Cardiac fibroblast (primary cell): ENCODE data around the gene RNU5D-1.
A peak's percentile ranks its signal among the peaks of the same experiment; 100 is the strongest.
"Not testable (repeated sequence)": the region's sequence is repeated elsewhere in the genome, so short reads cannot be mapped to it uniquely, and the experiment has no call there.

Experiments
- DNase-seq, 2 donors: peaks; one replicate each; pipeline versions ENCODE4 v3.0.0 to v3.0.0-alpha.2; 2010; ENCODE audit warnings: low read depth in 2 of 2
- H3K4me3 ChIP-seq, 2 donors: replicated peaks in 1 of 2; 1 replicate in 1 of 2; 2 replicates in 1 of 2; pipeline ENCODE4 v1.5.1; 2011; ENCODE audit warnings: low read depth in 2 of 2, low read length in 2 of 2, mild to moderate bottlenecking in 2 of 2, moderate library complexity in 1 of 2
- TF ChIP-seq, protein P1 (sequence below): IDR thresholded peaks from one replicate; pipeline ENCODE4 v1.5.1; 2011; ENCODE audit warnings: low read depth, mild to moderate bottlenecking, low read length, inconsistent platforms

RNU5D-1 gene

DNA sequence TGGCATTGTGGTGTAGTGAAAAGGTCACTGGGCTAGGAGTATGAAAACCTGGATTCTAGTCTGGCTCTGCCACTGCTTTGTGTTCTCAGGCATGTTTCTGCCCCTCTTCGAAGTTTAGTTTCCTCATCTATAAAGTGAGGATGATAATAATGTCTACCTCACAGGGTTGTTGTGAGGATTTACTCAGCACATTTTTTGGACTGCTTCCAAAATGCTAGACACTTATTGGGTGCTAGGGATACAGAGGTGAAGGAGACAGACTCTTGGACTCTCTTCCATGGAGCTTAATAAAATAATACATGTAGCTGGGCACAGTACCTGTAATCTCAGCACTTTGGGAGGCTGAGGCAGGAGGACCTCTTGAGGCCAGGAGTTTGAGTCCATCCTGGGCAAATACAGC, 12.2 kb upstream of the RNU5D-1 start:
- no peak for DNase-seq
- no peak overlapping the region for H3K4me3 ChIP-seq
- TF ChIP-seq, protein P1, sequence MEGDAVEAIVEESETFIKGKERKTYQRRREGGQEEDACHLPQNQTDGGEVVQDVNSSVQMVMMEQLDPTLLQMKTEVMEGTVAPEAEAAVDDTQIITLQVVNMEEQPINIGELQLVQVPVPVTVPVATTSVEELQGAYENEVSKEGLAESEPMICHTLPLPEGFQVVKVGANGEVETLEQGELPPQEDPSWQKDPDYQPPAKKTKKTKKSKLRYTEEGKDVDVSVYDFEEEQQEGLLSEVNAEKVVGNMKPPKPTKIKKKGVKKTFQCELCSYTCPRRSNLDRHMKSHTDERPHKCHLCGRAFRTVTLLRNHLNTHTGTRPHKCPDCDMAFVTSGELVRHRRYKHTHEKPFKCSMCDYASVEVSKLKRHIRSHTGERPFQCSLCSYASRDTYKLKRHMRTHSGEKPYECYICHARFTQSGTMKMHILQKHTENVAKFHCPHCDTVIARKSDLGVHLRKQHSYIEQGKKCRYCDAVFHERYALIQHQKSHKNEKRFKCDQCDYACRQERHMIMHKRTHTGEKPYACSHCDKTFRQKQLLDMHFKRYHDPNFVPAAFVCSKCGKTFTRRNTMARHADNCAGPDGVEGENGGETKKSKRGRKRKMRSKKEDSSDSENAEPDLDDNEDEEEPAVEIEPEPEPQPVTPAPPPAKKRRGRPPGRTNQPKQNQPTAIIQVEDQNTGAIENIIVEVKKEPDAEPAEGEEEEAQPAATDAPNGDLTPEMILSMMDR, result no peak

DNA sequence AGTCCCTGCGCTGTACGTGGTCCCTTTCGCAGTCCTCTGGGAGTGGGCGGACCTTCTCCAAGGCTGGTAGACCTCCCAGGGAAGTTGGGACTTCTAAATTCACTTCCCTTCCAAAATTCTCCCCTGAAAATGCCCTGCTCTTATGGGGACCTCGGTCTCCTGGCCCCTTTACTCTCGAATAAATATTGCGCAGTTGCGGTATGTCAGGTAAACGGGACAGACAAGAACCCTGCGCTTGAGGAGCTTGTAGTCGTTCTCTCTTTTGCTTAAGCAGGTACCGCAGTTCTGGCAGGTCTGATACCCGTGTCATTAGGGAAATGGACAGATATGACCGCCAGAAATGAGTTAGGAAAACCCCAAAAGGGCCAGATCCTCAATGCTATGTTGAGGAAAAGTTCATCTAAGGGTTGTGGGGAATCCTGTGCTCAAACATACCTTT, 9.2 kb upstream of the RNU5D-1 start:
- TF ChIP-seq, protein P1, result no peak
- DNase-seq, result no peak
- peak overlapping the region; percentile 74 to 75 for H3K4me3 ChIP-seq

DNA sequence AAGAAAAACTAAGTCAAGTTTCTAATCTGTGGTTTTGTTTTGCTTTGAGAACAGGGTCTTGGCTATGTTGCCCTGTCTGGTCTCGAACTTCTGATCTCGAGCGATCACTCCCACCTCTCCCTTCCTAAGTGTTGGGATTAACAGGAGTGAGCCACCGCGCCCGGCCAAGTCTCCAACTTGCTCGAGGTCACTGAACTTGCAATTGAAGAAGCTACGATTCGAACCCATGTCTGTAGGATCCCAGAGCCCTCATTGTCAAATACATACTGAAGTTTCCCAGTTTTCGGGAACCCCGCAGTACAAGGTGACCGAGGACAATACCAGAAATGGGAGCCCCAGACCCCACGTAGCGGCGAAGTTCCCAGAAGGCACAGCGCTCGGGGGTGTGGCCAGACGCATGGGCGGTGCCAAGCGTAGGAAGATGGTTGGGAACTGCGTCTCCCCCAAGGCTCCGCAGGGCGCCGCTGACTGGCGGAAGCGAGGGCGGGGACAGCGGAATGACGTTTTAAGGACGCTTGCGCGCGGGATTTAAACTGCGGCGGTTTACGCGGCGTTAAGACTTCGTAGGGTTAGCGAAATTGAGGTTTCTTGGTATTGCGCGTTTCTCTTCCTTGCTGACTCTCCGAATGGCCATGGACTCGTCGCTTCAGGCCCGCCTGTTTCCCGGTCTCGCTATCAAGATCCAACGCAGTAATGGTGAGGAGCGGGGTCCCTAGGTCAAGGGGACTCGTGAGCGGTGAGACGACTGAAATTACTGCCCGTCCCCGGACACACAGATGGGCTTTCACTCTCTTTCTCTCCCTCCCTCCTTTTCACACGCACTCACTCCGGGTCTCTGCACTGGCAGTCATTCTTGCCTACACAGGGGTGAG, 8.6 kb upstream of the RNU5D-1 start, which contains the start of gene KIF2C:
Gene KIF2C (plus strand): TSS at position 531 of the 872 bp plus-strand sequence. CDS start 96 bp downstream, at position 627.
- DNase-seq, result peak; percentile 98 to 99
- H3K4me3 ChIP-seq, result peak within 1 kb of the TSS; percentile 74 to 75
- TF ChIP-seq, protein P1, result no peak

DNA sequence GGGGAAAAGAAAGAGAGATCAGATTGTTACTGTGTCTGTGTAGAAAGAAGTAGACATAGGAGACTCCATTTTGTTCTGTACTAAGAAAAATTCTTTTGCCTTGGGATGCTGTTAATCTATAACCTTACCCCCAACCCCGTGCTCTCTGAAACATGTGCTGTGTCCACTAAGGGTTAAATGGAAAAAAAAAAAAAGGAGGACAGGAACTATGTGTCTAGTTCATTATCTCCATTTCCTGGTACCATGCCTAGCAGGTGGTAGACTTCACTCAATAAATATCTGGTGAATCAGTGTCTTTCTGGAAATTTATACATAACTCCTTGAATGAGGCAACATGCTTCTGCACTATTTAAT, 8.0 kb upstream of the RNU5D-1 start:
- not testable (repeated sequence) for DNase-seq
- peak overlapping the region; percentile 74 to 75 for H3K4me3 ChIP-seq

DNA sequence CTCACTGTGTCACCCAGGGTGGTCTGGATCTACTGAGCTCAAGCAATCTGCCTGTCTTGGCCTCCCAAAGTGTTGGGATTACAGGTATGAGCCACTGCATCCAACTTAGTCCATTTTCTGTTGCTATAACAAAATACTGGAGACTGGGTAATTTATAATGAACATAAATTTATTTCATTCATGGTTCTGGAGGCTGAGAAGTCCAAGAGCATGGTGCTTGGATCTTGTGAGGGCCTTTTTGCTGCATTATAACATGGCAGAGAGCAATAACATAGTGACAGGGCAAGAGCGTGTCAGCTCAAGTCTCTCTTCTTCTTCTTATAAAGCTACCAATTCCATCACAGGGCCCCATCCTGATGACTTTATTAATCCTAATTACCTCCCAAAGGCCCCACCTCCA, 5.0 kb upstream of the RNU5D-1 start:
- H3K4me3 ChIP-seq, result no peak overlapping the region
- no peak for DNase-seq
- TF ChIP-seq, protein P1, result no peak

DNA sequence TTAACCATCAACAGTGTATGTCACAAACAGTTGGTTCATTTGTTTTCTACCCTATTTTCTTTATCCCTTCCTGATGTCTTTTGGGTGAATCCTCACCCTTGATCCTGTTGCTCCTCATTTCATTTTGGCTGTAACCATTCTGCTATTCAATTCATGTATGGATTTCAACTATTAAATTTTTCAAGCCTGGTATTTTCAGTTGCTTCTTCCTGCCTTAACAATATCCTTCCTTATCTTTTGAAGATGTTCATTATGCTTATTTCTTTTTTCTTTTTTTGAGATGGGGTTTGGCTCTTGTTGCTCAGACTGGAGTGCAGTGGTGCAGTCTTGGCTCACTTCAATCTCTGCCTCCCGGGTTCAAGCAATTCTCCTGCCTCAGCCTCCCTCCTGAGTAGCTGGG, 2.8 kb upstream of the RNU5D-1 start:
- H3K4me3 ChIP-seq, result no peak overlapping the region
- TF ChIP-seq, protein P1, result no peak
- DNase-seq, result no peak

DNA sequence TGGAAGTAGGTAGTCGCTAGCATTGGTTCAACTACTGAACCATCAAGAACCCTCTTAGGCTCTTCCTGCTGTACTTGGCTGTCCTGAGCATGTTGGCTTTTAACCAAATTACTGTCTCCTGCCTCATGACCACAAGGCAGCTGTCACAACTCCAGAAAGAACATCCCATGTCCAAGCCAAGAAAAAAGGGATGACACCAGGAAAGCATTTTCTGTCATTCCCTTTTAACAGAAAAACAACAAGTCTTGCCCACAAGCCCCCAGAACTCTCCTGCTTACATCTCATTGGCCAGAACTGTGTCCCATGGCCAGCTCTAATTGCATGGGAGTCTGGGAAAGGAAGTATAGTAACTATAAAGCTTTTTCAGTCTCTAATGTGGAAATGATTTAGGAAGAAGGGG, 2.4 kb upstream of the RNU5D-1 start:
- peak; percentile 64 to 85 for DNase-seq
- TF ChIP-seq, protein P1, result no peak
- no peak overlapping the region for H3K4me3 ChIP-seq
